ENCODE measurements around the gene SDHA. TPM values are rescaled to one million over a fixed set of nuclear protein-coding genes. Genes with fewer than 3 reads are reported as not detected.

The SDHA gene
- total RNA-seq, 1 experiment from 2014 or later: 163 TPM

- BruUV-seq (replicated peaks): no TSS peak
- Histone ChIP-seq H2AFZ (ENCODE audit: low read length) (no peak overlapping the region), H3F3A (ENCODE audit: low read length, unreplicated experiment) (no peaks in the 10 kb centered on the region), H3K4me2 (ENCODE audit: low read length) (no peak overlapping the region), H3K9me2 (replicated peaks; ENCODE audit: low read length) (no peaks in the 10 kb centered on the region), H3K27me3 (ENCODE audit: low read length) (no peaks in the 10 kb centered on the region), H3K9ac (ENCODE audit: low read length) (no peak overlapping the region), H3K79me2 (ENCODE audit: low read length) (no peaks in the 10 kb centered on the region), H3K4me1 (ENCODE audit: insufficient read depth, low read length) (peaks cover 11% of the 10 kb centered on the region), H3K9me3 (ENCODE audit: low read length) (no peaks in the 10 kb centered on the region), H3K27ac (ENCODE audit: low read length) (no peak overlapping the region), H3K4me3 (ENCODE audit: low read length) (no peak overlapping the region), H4K20me1 (ENCODE audit: low read length) (no peaks in the 10 kb centered on the region), H3K36me3 (ENCODE audit: low read depth, low read length) (no peaks in the 10 kb centered on the region)
- TF ChIP-seq EZH2phosphoT487 (IDR thresholded peaks at IDR 0.05; ENCODE audit: borderline replicate concordance, low read length) (no peak), EZH2 (IDR thresholded peaks at IDR 0.05; ENCODE audit: low read length, unreplicated experiment) (no peak)
- ChIA-PET POLR2A (ENCODE audit: unreplicated experiment) (no interaction called here), CTCF (no interaction called here)
- ATAC-seq: no peak
- no peak for DNase-seq
- intact Hi-C loops (cut with micrococcal nuclease): no loop called here
Measured at GRCh38 chr5:192691-192969, 25.5 kb upstream of the SDHA start.

- Histone ChIP-seq H3K27me3 (ENCODE audit: low read length) (no peaks in the 10 kb centered on the region), H3F3A (ENCODE audit: low read length, unreplicated experiment) (no peaks in the 10 kb centered on the region), H3K27ac (ENCODE audit: low read length) (no peak overlapping the region), H3K4me3 (ENCODE audit: low read length) (no peak overlapping the region), H4K20me1 (ENCODE audit: low read length) (no peaks in the 10 kb centered on the region), H3K9ac (ENCODE audit: low read length) (no peak overlapping the region), H3K4me2 (ENCODE audit: low read length) (no peak overlapping the region), H3K9me3 (ENCODE audit: low read length) (no peaks in the 10 kb centered on the region), H3K4me1 (ENCODE audit: insufficient read depth, low read length) (peaks cover 6% of the 10 kb centered on the region), H2AFZ (ENCODE audit: low read length) (no peak overlapping the region), H3K79me2 (ENCODE audit: low read length) (no peaks in the 10 kb centered on the region), H3K36me3 (ENCODE audit: low read depth, low read length) (no peaks in the 10 kb centered on the region), H3K9me2 (replicated peaks; ENCODE audit: low read length) (no peaks in the 10 kb centered on the region)
- BruUV-seq (replicated peaks): no TSS peak
- ChIA-PET CTCF (no interaction called here), POLR2A (ENCODE audit: unreplicated experiment) (no interaction called here)
- no peak for DNase-seq
- TF ChIP-seq EZH2 (IDR thresholded peaks at IDR 0.05; ENCODE audit: low read length, unreplicated experiment): no peak
- TF ChIP-seq CTCF (conservative IDR thresholded peaks at IDR 0.05; ENCODE audit: low read depth, low read length): no peak
- TF ChIP-seq EZH2phosphoT487 (IDR thresholded peaks at IDR 0.05; ENCODE audit: borderline replicate concordance, low read length): no peak
- no peak for ATAC-seq
- intact Hi-C loops (cut with micrococcal nuclease): no loop called here
Measured at GRCh38 chr5:192970-193831, 24.9 kb upstream of the SDHA start.

GRCh38 chr5:194102-194501 lies 24.0 kb upstream of the SDHA start:
- H3K27me3 ChIP-seq (ENCODE audit: low read length): no peaks in the 10 kb centered on the region
- H3K9me3 ChIP-seq (ENCODE audit: low read length): no peaks in the 10 kb centered on the region
- ChIA-PET POLR2A (ENCODE audit: unreplicated experiment) (no interaction called here), CTCF (no interaction called here)
- no peaks in the 10 kb centered on the region for H3K79me2 ChIP-seq (ENCODE audit: low read length)
- no TSS peak for BruUV-seq (replicated peaks)
- H3K9ac ChIP-seq (ENCODE audit: low read length): no peak overlapping the region
- intact Hi-C loops (cut with micrococcal nuclease): no loop called here
- TF ChIP-seq EZH2phosphoT487 (IDR thresholded peaks at IDR 0.05; ENCODE audit: borderline replicate concordance, low read length) (no peak), EZH2 (IDR thresholded peaks at IDR 0.05; ENCODE audit: low read length, unreplicated experiment) (no peak), CTCF (conservative IDR thresholded peaks at IDR 0.05; ENCODE audit: low read depth, low read length) (no peak)
- H3F3A ChIP-seq (ENCODE audit: low read length, unreplicated experiment): no peaks in the 10 kb centered on the region
- no peak overlapping the region for H3K4me2 ChIP-seq (ENCODE audit: low read length)
- no peaks in the 10 kb centered on the region for H3K36me3 ChIP-seq (ENCODE audit: low read depth, low read length)
- no peak overlapping the region for H3K4me3 ChIP-seq (ENCODE audit: low read length)
- no peaks in the 10 kb centered on the region for H3K4me1 ChIP-seq (ENCODE audit: insufficient read depth, low read length)
- no peak for ATAC-seq
- no peak for DNase-seq
- no peaks in the 10 kb centered on the region for H3K9me2 ChIP-seq (replicated peaks; ENCODE audit: low read length)
- H2AFZ ChIP-seq (ENCODE audit: low read length): no peak overlapping the region
- H4K20me1 ChIP-seq (ENCODE audit: low read length): no peaks in the 10 kb centered on the region
- no peak overlapping the region for H3K27ac ChIP-seq (ENCODE audit: low read length)
